CD4-positive, alpha-beta T cell treated with Interleukin-4 for 1 hour (primary cell): Measurements from ENCODE around the gene HFM1.

Source experiments
- DNase-seq, 2 donors: peaks; one replicate each; pipeline ENCODE4 v3.0.0-alpha.2; 2020 to 2022

Gene HFM1

DNA sequence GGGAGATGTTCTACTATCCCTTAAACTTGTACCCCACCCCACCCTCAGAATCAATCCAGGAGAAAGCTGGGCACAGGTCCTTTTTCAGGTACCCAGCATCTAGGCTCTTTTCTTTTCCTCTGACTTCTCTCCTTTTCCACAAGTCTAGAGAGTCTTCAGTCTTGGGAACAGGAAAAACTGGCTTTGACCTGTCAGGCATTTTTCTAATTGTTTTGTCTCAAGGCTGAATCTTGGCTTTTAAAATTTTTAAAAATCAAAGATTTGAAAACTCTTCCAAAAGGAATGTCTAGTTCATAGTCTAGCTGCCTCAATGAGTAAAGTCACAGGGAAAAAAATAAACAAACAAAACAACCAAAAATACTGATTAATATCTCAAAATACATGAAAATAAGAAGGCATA lies 161.5 kb downstream of the HFM1 start:
- no peak for DNase-seq

DNA sequence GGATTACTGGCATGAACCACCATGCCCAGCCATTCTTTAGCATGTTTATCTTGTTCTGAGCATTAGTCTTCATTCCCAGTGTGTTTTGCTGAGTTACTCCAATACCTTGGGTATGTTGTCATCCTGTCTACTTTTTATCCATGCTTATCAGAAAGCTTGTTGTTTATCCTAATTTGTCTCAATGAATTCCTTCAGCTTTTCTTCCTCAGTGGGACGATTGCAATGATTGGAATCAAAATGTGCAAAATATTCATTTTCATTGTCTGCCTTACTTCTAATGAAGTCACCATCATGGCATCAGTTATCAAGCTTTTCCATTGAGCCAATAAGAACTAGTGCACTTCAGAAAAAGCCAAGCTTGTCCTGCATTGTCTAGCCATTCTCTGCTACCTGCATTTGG lies 170.5 kb downstream of the HFM1 start:
- no peak for DNase-seq

DNA sequence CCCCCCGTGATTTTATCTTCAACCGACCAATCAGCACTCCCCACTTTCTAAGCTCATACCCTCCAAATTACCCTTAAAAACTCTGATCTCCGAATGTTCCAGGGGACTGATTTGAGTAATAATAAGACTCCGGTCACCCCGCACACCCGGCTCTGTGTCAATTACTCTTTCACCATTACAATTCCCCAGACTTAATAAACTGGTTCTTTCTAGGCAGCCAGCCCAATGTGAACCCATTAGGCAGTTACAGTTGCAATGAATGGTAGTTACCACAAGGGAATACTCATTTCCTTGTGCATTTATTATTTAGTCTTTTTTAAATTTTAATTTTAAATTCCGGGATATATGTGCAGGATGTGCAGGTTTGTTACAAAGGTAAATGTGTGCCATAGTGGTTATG lies 177.9 kb downstream of the HFM1 start:
- no peak for DNase-seq

DNA sequence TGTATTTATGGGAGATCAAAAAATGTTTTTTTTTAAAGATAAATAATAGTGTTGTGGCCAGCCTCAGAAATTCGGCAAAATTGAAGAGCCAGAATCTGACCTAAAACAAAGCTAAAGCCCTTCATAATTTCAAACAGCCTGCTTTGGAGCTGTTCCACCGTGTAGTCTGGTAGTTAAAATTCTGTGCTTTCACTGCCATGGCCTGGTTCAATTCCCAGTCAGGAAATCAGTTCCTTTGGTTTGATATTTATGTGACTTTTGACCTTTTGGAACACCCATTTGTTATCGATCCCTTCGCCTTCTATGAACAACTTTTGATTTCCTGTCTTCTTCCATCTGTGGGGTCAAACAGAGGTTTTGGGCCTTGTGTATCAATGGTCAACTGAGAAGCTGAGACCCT lies 179.8 kb downstream of the HFM1 start:
- no peak for DNase-seq

DNA sequence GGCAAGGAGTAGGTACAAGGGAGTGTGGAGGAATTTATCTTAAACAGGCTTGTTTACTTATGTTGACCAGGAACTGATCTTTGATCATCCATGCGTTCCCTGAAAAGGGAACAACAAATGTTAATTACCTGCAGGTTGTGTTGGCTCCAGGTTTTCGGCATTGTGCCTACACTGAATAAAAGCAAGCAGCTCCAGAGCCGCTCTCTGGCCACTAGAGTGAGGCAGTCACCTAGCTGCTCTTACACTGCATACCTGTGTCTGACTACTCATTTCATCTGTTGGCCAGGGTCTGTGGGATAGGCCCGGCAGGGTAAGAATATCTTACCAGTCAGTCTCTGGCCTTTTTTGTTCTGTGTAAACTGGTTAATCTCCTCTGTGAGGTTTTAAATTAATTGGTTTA lies 183.6 kb downstream of the HFM1 start:
- no peak for DNase-seq

DNA sequence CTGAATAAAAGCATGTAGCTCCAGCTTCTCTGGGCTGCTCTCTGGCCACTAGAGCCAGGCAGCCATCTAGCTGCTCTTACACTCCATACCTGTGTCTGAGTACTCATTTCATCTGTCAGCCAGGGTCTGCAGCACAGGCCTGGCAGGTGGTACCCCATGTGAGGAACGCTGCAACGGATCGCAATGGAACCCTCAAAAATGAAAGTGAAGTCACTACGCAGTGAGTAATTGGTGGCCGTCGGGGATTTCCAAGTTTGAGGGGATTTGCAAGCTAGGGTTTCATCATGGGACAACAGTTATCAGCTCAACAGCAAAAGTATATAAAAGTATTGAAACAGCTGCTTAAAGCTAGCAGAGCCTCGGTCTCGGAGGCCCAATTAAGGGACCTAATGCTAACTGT lies 186.7 kb downstream of the HFM1 start:
- DNase-seq = no peak
